GM23248 (cell line): ENCODE data around the gene APRT. TPM values are rescaled to one million over a fixed set of nuclear protein-coding genes. Genes with fewer than 3 reads are reported as not detected.
A peak's percentile ranks its signal among the peaks of the same experiment; 100 is the strongest.

Source experiments
- DNase-seq: peaks from one replicate; pipeline ENCODE4 v3.0.0-alpha.2; 2015
- H2AFZ ChIP-seq: fragments of 200-600 bp; sonication (generic); 2 replicates; pipeline ENCODE4 v1.6.1; 2016; ENCODE audit warnings: antibody characterized with exemption
- H3F3A ChIP-seq: fragments of 200-600 bp; sonication (generic); 2 replicates; pipeline ENCODE4 v1.6.1; 2016; ENCODE audit warnings: mild to moderate bottlenecking, antibody characterized with exemption, mixed run types; ENCODE audit not compliant: insufficient read depth
- H3K27ac ChIP-seq: fragments of 200-600 bp; sonication (generic); 2 replicates; pipeline ENCODE4 v1.5.1; 2016; ENCODE audit warnings: mild to moderate bottlenecking
- H3K27me3 ChIP-seq: fragments of 200-600 bp; sonication (generic); replicated peaks from 2 replicates; pipeline ENCODE4 v1.6.1; 2016; ENCODE audit warnings: mild to moderate bottlenecking; ENCODE audit not compliant: insufficient read depth
- H3K36me3 ChIP-seq: fragments of 200-600 bp; sonication (generic); 2 replicates; pipeline ENCODE4 v1.6.1; 2016; ENCODE audit warnings: low read depth, mild to moderate bottlenecking
- H3K4me1 ChIP-seq: fragments of 200-600 bp; sonication (generic); 2 replicates; pipeline ENCODE4 v1.6.1; 2016; ENCODE audit warnings: mild to moderate bottlenecking; ENCODE audit not compliant: insufficient read depth
- H3K4me2 ChIP-seq: fragments of 200-600 bp; sonication (generic); one replicate; pipeline ENCODE4 v1.6.1; 2016; ENCODE audit warnings: mild to moderate bottlenecking; ENCODE audit not compliant: unreplicated experiment
- H3K4me3 ChIP-seq: fragments of 200-600 bp; sonication (generic); 2 replicates; pipeline ENCODE4 v1.5.1; 2016; ENCODE audit warnings: mild to moderate bottlenecking
- H3K79me2 ChIP-seq: fragments of 200-600 bp; sonication (generic); 2 replicates; pipeline ENCODE4 v1.6.1; 2016; ENCODE audit warnings: mild to moderate bottlenecking; ENCODE audit not compliant: insufficient read depth
- H3K9ac ChIP-seq: fragments of 200-600 bp; sonication (generic); 2 replicates; pipeline ENCODE4 v1.6.1; 2016; ENCODE audit warnings: mild to moderate bottlenecking
- H3K9me2 ChIP-seq: fragments of 200-600 bp; sonication (generic); 2 replicates; pipeline ENCODE4 v1.6.1; 2016; ENCODE audit warnings: mixed run types, mild to moderate bottlenecking, moderate library complexity; ENCODE audit not compliant: insufficient read depth
- H3K9me3 ChIP-seq: fragments of 200-600 bp; sonication (generic); one replicate; pipeline ENCODE4 v1.6.1; 2017; ENCODE audit warnings: low read depth
- H4K20me1 ChIP-seq: fragments of 200-600 bp; sonication (generic); 2 replicates; pipeline ENCODE4 v1.6.0; 2016; ENCODE audit not compliant: insufficient read depth
- EZH2 ChIP-seq: fragments of 200-600 bp; sonication (generic); IDR thresholded peaks from 2 replicates; pipeline ENCODE4 v1.6.1; 2018; ENCODE audit warnings: antibody characterized with exemption, mild to moderate bottlenecking; ENCODE audit not compliant: insufficient read depth, poor library complexity, severe bottlenecking
- EZH2phosphoT487 ChIP-seq: fragments of 200-600 bp; sonication (generic); IDR thresholded peaks from 2 replicates; pipeline ENCODE4 v1.6.1; 2018; ENCODE audit warnings: antibody characterized with exemption, moderate library complexity, mild to moderate bottlenecking, low read depth; ENCODE audit not compliant: insufficient read depth
- WGBS, 2 experiments: methylation state at CpG; one replicate each; pipeline ENCODE4 v1.1.6; 2015 to 2017; ENCODE audit warnings: low lambda C conversion rate in 2 of 2, low coverage in 1 of 2; ENCODE audit errors: missing lambda C conversion rate in 2 of 2; 5-methylcytosine and 5-hydroxymethylcytosine counted together
- in situ Hi-C: fragments of 300-500 bp; cut with MboI; formaldehyde crosslinking; loops from 2 replicates; pipeline ENCODE4 v1.15.0; 2020
- polyA plus RNA-seq: library from polyadenylated mRNA; unstranded; fragments of >200 nt; fragmentation: Nextera tagmentation; extraction: Ambion mirVana; gene quantifications from 2 replicates; pipeline ENCODE4 v1.2.1, GENCODE V29; 2016
- total RNA-seq: library from RNA; depleted of rRNA; stranded (reverse); fragments of >200 nt; shearing (Covaris generic); gene quantifications from 2 replicates; pipeline ENCODE4 v1.2.3, GENCODE V29; 2014

The APRT gene
- total and polyA plus RNA-seq, 2 experiments from 2014 or later, result 150 to 224 TPM

GRCh38 chr16:88782454-88783390 is 29.0 kb downstream of the APRT start:
- no peak overlapping the region for H2AFZ ChIP-seq
- H3K4me3 ChIP-seq, result peak overlapping the region; percentile 86
- H3K27ac ChIP-seq, result peak overlapping the region; percentile 88
- H3K4me1 ChIP-seq, result peaks cover 30% of the 10 kb centered on the region
- H3K9me2 ChIP-seq, result no peaks in the 10 kb centered on the region
- 25 to 26% methylated on average over 15 to 16 of the region's 16 CpGs for WGBS, 2 experiments
- TF ChIP-seq EZH2phosphoT487, result no peak
- TF ChIP-seq EZH2, result no peak
- H3K9ac ChIP-seq, result peak overlapping the region; percentile 91
- no peaks in the 10 kb centered on the region for H4K20me1 ChIP-seq
- DNase-seq, result peak; percentile 96
- H3K9me3 ChIP-seq, result no peaks in the 10 kb centered on the region
- H3K27me3 ChIP-seq, result no peaks in the 10 kb centered on the region
- H3K79me2 ChIP-seq, result peaks cover 65% of the 10 kb centered on the region
- peaks cover 14% of the 10 kb centered on the region for H3F3A ChIP-seq
- H3K36me3 ChIP-seq, result no peaks in the 10 kb centered on the region
- H3K4me2 ChIP-seq, result peak overlapping the region; percentile 94
- in situ Hi-C loops, result no loop called here

DNA sequence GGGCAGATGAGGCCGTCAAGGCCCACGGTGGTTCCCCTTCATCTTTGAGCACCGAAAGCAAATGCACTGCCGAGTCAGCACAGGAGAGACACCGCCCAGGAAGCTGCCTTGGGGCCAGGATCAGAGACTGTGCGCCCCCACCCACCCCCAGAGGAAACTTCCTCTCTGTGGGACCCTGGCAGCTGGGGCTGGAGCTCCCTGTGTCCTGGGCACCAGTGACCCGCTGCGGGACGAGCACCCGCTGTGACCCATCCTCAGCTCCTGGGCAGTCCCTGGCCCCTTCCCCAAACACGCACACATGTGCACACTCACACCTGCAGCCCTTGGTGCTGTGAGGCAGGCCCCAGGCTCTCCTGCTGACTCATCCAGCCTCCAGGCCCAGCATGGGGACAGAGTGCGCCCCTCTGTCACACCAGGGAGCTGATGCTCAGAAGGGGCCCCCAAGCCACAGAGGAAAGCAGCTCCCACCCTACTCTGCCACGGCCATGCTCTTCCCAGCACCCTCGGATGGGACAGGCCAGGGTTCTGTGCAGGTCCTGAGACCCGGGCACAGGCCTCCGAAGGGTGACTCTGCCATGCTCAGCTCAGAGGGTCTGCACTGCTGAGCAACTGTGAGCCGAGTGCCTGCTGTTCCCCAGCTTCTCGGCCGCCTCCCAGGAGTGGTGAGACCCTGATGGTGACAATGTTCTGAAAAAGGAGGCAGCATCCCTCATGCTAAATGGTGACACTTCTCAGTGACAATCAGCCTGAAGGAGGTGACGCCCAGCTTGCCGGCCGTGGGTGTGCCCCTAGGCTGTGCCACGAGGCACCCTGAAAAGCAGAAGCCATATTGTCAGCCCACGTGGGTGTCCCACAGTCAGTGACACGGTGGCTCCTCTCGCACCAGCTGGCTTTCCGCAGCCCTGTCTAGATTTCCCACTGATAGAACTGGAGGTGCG is 30.3 kb downstream of the APRT start:
- Histone ChIP-seq H3K27me3 (no peaks in the 10 kb centered on the region), H3K79me2 (peaks cover 78% of the 10 kb centered on the region), H3K4me3 (peak overlapping the region; percentile 86), H3K9me2 (no peaks in the 10 kb centered on the region), H4K20me1 (no peaks in the 10 kb centered on the region), H3K9me3 (no peaks in the 10 kb centered on the region), H3F3A (peaks cover 14% of the 10 kb centered on the region), H3K9ac (peak overlapping the region; percentile 91), H3K36me3 (no peaks in the 10 kb centered on the region), H3K4me1 (peaks cover 32% of the 10 kb centered on the region), H3K27ac (peak overlapping the region; percentile 88), H3K4me2 (peak overlapping the region; percentile 94), H2AFZ (no peak overlapping the region)
- TF ChIP-seq EZH2phosphoT487 (no peak), EZH2 (no peak)
- in situ Hi-C loops, result no loop called here
- DNase-seq, result peak; percentile 27
- WGBS, 2 experiments, result 81 to 82% methylated on average over 23 to 27 of the region's 28 CpGs

DNA sequence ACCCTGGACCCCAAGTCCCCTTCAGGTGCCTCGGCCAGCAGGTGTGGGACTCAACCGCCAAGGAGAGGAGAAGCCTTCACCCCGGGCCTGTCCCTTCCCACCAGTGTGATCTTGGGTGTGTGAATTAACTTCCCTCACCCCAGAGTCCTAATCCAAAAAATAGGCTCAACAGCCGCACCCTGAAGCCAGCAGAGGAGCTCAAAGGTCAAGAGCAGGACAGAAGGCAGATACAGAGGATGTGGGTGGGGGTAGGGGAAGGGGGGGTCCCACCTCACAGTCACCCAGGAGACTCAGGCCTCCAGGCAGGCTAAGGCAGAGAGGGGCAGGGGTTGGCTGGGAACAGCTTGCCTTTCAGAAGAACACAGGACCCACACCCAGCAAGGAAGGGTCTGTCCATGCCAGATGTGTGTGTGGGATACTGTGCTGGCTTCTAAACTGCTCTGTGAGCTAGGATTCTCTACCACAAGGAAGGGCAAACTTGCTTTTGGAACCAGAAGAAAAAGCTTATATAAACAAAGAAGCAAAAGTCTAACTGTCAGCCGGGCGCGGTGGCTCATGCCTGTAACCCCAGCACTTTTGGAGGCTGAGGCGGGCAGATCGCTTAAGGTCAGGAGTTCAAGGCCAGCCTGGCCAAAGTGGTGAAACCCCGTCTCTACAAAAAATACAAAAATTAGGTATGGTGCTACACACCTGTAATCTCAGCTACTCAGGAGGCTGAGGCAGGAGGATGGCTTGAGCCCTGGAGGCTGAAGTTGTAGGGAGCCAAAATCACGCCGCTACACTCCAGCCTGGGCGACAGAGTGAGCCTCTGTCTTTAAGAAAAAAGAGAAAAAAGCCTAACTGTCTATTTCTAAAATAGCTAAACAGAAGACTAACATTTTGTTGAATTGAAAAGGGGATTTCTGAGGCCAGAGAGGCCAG is 31.3 kb downstream of the APRT start:
- H3K4me3 ChIP-seq, result no peak overlapping the region
- peaks cover 88% of the 10 kb centered on the region for H3K79me2 ChIP-seq
- 85 to 88% methylated on average over 13 of the region's 13 CpGs for WGBS, 2 experiments
- no peak overlapping the region for H2AFZ ChIP-seq
- H3K27ac ChIP-seq, result no peak overlapping the region
- H3K9me2 ChIP-seq, result no peaks in the 10 kb centered on the region
- no peaks in the 10 kb centered on the region for H3K36me3 ChIP-seq
- peaks cover 14% of the 10 kb centered on the region for H3F3A ChIP-seq
- peaks cover 34% of the 10 kb centered on the region for H3K4me1 ChIP-seq
- in situ Hi-C loops, result no loop called here
- no peaks in the 10 kb centered on the region for H3K27me3 ChIP-seq
- H3K4me2 ChIP-seq, result no peak overlapping the region
- no peaks in the 10 kb centered on the region for H3K9me3 ChIP-seq
- DNase-seq, result no peak
- no peak overlapping the region for H3K9ac ChIP-seq
- H4K20me1 ChIP-seq, result no peaks in the 10 kb centered on the region
- no peak for TF ChIP-seq EZH2
- no peak for TF ChIP-seq EZH2phosphoT487
